Body of pancreas (tissue), 4 donors: ENCODE data around the gene WFIKKN2. TPM values are rescaled to one million over a fixed set of nuclear protein-coding genes. Genes with fewer than 3 reads are reported as not detected.

ENCODE experiments used
- ATAC-seq: fragments of 150-250 bp; one replicate; pipeline ENCODE4 v1.9.1; 2016
- DNase-seq, 4 donors: peaks; one replicate each; pipeline ENCODE4 v3.0.0-alpha.2; 2019
- H3K27ac ChIP-seq, 4 donors: fragments of 200-600 bp; sonication (generic); 1 replicate in 3 of 4; 2 replicates in 1 of 4; pipeline versions ENCODE4 v1.5.1 to v1.6.1; 2016 to 2019; ENCODE audit warnings: mild to moderate bottlenecking in 1 of 4, mixed read lengths in 1 of 4, moderate library complexity in 1 of 4
- H3K27me3 ChIP-seq, 2 donors: fragments of 200-600 bp; sonication (generic); one replicate each; pipeline ENCODE4 v1.6.0; 2016; ENCODE audit warnings: mild to moderate bottlenecking in 1 of 2
- H3K36me3 ChIP-seq, 2 donors: fragments of 200-600 bp; sonication (generic); replicated peaks in 1 of 2; 2 replicates each; pipeline ENCODE4 v1.5.1; 2016; ENCODE audit warnings: low read depth in 2 of 2; ENCODE audit not compliant: insufficient read depth in 1 of 2
- H3K4me1 ChIP-seq: fragments of 200-600 bp; sonication (generic); one replicate; pipeline ENCODE4 v1.6.0; 2016
- H3K4me3 ChIP-seq, 2 donors: fragments of 200-600 bp; sonication (generic); 1 replicate in 1 of 2; 2 replicates in 1 of 2; pipeline ENCODE4 v1.5.1; 2016 to 2019
- H3K9me3 ChIP-seq, 3 donors: fragments of 200-600 bp; sonication (generic); 1 replicate in 2 of 3; 2 replicates in 1 of 3; pipeline ENCODE4 v1.5.1; 2016
- CTCF ChIP-seq, 7 experiments: fragments of 450-650 bp in 4 of 7; fragments of 200-600 bp in 3 of 7; sonication (generic) in 3 of 7; IDR thresholded peaks; one replicate each; pipeline ENCODE4 v1.5.1; 2016 to 2019; ENCODE audit warnings: antibody characterized with exemption in 7 of 7
- POLR2A ChIP-seq, 3 donors: fragments of 450-650 bp; IDR thresholded peaks; one replicate each; pipeline ENCODE4 v1.6.1; 2016; ENCODE audit warnings: antibody characterized with exemption in 3 of 3, mild to moderate bottlenecking in 2 of 3
- WGBS, 2 donors: methylation state at CpG; one replicate each; pipeline ENCODE4 v1.1.5; 2017; 5-methylcytosine and 5-hydroxymethylcytosine counted together
- intact Hi-C: fragments of 100-400 bp; cut with DNase I; formaldehyde crosslinking; loops from one replicate; pipeline ENCODE4 v1.15.1; 2023
- total RNA-seq, 2 donors: library from RNA; depleted of rRNA; stranded (reverse); fragments of >200 nt; gene quantifications; one replicate each; pipeline ENCODE4 v1.1.0, GENCODE V29; 2016

WFIKKN2 gene
- total RNA-seq, 2 donors from 2014 or later = 0.26 to 0.66 TPM

- Histone ChIP-seq H3K27ac (no peak overlapping the region), H3K4me3 (no peak overlapping the region), H3K27me3 (no peaks in the 10 kb centered on the region), H3K4me1 (peaks cover 6% of the 10 kb centered on the region), H3K36me3 (no peaks in the 10 kb centered on the region), H3K9me3 (no peaks in the 10 kb centered on the region)
- no peak for ATAC-seq
- WGBS, 2 donors = 63 to 89% methylated on average over 6 of the region's 6 CpGs
- TF ChIP-seq POLR2A (IDR thresholded peaks at IDR 0.05) = no peak
- TF ChIP-seq CTCF (IDR thresholded peaks at IDR 0.05) = no peak
- intact Hi-C loops = no loop called here
- DNase-seq = no peak
Measured at GRCh38 chr17:50790618-50791017, 44.8 kb upstream of the WFIKKN2 start.

- Histone ChIP-seq H3K9me3 (no peaks in the 10 kb centered on the region), H3K4me3 (no peak overlapping the region), H3K36me3 (no peaks in the 10 kb centered on the region), H3K27ac (no peak overlapping the region), H3K4me1 (peaks cover under 1% of the 10 kb centered on the region), H3K27me3 (no peaks in the 10 kb centered on the region)
- 86% methylated on average over 7 of the region's 7 CpGs for WGBS, 2 donors
- intact Hi-C loops = no loop called here
- ATAC-seq = no peak
- no peak for DNase-seq
- TF ChIP-seq POLR2A (IDR thresholded peaks at IDR 0.05) (no peak), CTCF (IDR thresholded peaks at IDR 0.05) (no peak)
Measured at GRCh38 chr17:50792132-50792531, 43.3 kb upstream of the WFIKKN2 start.

GRCh38 chr17:50793007-50793406 lies 42.4 kb upstream of the WFIKKN2 start:
- H3K27me3 ChIP-seq = no peaks in the 10 kb centered on the region
- 93 to 96% methylated on average over 8 of the region's 8 CpGs for WGBS, 2 donors
- no peak overlapping the region for H3K4me3 ChIP-seq
- no peak for DNase-seq
- intact Hi-C loops = no loop called here
- no peak overlapping the region for H3K27ac ChIP-seq
- H3K36me3 ChIP-seq = no peaks in the 10 kb centered on the region
- H3K4me1 ChIP-seq = peaks cover 5% of the 10 kb centered on the region
- H3K9me3 ChIP-seq = no peaks in the 10 kb centered on the region
- no peak for ATAC-seq
- no peak for TF ChIP-seq POLR2A (IDR thresholded peaks at IDR 0.05)
- TF ChIP-seq CTCF (IDR thresholded peaks at IDR 0.05) = no peak

GRCh38 chr17:50794361-50794760 lies 41.0 kb upstream of the WFIKKN2 start:
- intact Hi-C loops = no loop called here
- DNase-seq (no peak), ATAC-seq (no peak)
- Histone ChIP-seq H3K27me3 (no peaks in the 10 kb centered on the region), H3K9me3 (no peaks in the 10 kb centered on the region), H3K4me1 (peaks cover 5% of the 10 kb centered on the region), H3K4me3 (no peak overlapping the region), H3K36me3 (no peaks in the 10 kb centered on the region), H3K27ac (no peak overlapping the region)
- 93 to 98% methylated on average over 6 of the region's 6 CpGs for WGBS, 2 donors
- TF ChIP-seq CTCF (IDR thresholded peaks at IDR 0.05) (no peak), POLR2A (IDR thresholded peaks at IDR 0.05) (no peak)

- Histone ChIP-seq H3K27me3 (no peaks in the 10 kb centered on the region), H3K36me3 (no peaks in the 10 kb centered on the region), H3K9me3 (no peaks in the 10 kb centered on the region), H3K27ac (no peak overlapping the region), H3K4me3 (no peak overlapping the region), H3K4me1 (peaks cover 5% of the 10 kb centered on the region)
- intact Hi-C loops = no loop called here
- 47 to 55% methylated on average over 8 to 11 of the region's 11 CpGs for WGBS, 2 donors
- TF ChIP-seq CTCF (IDR thresholded peaks at IDR 0.05) = no peak
- peak; percentile 21 for ATAC-seq
- DNase-seq = no peak
Measured at GRCh38 chr17:50797135-50797810, 38.1 kb upstream of the WFIKKN2 start.
